OCI-LY7 (cell line): ENCODE data around the gene NPY1R.

Source experiments
- CTCF ChIP-seq: fragments of 200-600 bp; sonication (generic); conservative IDR thresholded peaks from 2 replicates; pipeline ENCODE4 v1.5.1; 2014; ENCODE audit warnings: mild to moderate bottlenecking, antibody characterized with exemption, low read length, moderate library complexity, mixed read lengths
- EZH2phosphoT487 ChIP-seq: fragments of 200-600 bp; sonication (generic); IDR thresholded peaks from 2 replicates; pipeline ENCODE4 v1.6.1; 2018; ENCODE audit warnings: low read depth, borderline replicate concordance, mild to moderate bottlenecking, mixed run types, antibody characterized with exemption, low read length, moderate library complexity, mixed read lengths

- no peak for TF ChIP-seq CTCF
- no peak for TF ChIP-seq EZH2phosphoT487
These were observed 20.7 kb upstream of the NPY1R start for GRCh38 chr4:163353054-163353453.
